Stimulated activated CD4-positive, alpha-beta T cell treated with anti-CD3 and anti-CD28 coated beads, Interleukin-1b, Interleukin-23, amount 100 ng/mL, for 1 hour (primary cell): ENCODE measurements around the gene DENND4C.
"Not testable (repeated sequence)": the region's sequence is repeated elsewhere in the genome, so short reads cannot be mapped to it uniquely, and the experiment has no call there.

Experiments
- DNase-seq, 2 donors: peaks; one replicate each; pipeline ENCODE4 v3.0.0-alpha.2; 2020; ENCODE audit warnings: low read depth in 2 of 2

DENND4C gene

DNA sequence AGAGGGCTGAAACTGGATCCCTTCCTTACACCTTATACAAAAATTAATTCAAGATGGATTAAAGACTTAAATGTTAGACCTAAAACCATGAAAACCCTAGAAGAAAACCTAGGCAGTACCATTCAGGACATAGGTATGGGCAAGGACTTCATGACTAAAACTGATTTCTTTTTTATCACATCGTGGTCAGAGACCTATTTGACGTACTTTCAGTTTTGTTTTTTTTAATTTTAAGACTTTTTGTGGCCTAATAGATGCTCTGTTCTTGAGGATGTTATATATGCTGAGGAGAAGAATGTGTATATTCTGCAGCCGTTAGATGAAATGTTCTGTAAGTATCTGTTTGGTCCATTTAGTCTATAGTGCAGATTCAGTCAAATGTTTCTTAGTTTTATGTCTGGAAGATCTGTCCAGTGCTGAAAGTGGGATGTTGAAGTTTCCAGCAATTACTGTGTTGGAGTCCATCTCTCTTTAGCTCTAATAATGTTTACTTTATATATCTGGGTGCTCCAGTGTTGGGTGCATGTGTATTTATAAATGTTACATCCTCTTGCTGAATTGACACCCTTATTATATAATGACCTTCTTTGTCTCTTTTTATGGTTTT lies 36.4 kb downstream of the DENND4C start:
- not testable (repeated sequence) for DNase-seq

DNA sequence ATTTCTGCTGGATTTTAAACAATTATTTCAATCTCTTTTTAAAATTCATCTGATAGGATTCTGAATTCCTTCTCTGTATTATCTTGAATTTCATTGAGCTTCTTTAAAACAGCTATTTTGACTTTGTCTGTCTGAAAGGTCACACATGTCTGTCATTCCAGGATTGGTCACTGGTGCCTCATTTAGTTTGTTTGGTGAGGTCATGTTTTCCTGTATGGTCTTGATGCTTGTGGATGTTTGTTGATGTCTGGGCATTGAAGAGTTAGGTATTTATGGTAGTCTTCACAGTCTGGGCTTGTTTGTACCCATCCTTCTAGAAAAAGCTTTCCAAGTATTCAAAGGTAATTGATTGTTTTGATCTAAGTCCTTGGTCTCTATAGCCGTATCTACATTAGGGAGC lies 39.1 kb downstream of the DENND4C start:
- DNase-seq, result no peak

DNA sequence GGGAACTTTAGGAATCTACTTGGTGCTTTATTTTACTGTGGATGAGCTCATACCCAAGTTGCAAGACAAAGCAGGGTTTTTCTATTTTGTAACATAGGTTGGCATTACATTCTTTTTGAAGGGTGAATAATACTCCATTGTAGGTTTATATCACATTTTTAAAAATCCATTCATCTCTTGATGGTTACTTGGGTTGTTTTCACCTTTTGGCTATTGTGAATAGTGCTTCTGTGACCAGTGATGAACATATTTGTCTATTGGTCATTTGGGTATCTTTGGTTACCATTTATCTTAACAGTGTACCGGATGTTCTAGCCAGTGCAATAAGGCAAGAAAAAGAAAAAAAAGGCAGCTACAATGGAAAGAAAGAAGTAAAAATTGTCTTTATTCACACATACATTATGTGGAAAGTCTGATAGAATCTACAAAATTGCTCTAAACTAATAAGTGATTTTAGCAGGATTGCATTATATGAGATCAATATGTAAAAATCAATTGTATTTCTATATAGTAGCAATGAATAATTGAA lies 40.0 kb downstream of the DENND4C start:
- no peak for DNase-seq

GRCh38 chr9:19271081-19271480 lies 40.6 kb downstream of the DENND4C start:
- DNase-seq, result no peak

DNA sequence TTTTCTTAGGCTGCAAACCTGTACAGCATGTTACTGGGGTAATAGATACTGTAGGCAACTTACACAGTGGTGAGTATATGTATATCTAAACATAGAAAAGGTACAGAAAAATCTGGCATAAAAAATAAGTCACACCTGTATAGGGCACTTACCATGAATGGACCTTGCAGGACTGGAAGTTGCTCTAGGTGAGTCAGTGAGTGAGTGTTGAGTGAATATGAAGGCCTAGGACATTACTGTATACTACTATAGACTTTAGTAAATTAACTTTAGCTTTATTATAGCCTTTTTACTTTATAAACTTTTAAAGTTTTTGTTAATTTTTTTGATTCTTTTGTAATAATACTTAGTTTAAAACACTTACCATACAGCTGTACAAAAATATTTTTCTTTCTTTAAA lies 51.3 kb downstream of the DENND4C start:
- no peak for DNase-seq

- no peak for DNase-seq
Measured at GRCh38 chr9:19283072-19283710, 52.7 kb downstream of the DENND4C start.

DNA sequence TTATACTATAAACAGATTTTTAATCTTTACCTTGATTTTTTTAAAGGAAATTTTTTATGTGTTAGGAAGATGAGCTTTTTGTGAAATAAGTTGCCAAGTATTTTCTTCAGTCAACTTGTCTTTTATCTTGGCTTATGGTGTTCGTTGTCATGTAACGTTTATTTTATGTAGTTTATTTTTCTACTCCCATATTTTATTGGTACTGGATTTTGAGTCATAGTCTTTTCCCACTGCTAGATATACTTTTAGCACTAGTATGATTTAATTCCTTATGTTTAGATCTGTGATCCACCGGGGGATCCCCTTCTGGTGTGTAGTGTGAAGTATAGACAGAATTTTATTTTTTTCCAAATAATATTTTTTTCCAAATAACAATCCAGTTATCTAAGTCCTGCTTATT lies 54.2 kb downstream of the DENND4C start:
- no peak for DNase-seq

DNA sequence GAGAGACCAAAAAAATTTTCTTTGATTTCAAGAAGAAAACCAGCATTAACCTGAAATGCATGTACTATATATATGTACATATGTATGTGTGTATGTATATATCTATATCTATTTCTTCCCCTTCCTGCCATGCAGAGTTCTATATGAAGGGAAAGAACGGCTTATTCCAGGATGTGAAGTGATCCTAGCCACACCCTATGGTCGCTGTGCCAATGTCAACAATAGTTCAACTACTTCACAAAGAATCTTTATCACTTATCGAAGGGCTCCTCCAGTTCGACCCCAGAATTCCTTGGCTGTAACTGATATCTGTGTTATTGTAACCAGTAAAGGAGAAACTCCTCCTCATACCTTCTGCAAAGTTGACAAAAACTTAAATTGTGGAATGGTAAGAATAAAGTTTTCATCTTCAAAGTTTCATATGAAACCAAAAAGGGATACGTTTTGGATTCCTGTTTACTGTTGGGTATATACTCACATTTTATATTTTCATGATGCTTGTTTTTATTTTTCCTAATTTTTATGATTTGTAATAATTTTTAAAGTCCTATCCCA lies 56.2 kb downstream of the DENND4C start:
- DNase-seq, result no peak

DNA sequence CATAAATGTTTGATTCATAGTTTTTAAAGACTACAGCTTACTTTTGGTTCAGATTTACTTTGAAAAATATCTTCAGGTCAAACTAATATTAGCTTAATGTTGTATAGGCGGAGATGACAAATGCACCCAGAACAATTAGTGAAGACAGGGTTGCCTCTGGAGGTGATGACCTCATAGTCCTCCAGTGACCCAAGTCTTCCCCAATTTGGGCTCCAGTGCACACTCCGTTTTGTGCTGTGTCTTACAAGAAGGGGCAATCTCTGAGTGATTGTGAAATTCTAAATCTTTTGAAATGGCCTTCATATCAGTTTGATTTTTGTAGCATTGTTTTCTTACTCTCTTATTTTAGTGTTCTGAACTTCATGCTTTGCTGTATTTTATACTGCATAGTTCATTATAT lies 57.6 kb downstream of the DENND4C start:
- DNase-seq, result no peak

DNA sequence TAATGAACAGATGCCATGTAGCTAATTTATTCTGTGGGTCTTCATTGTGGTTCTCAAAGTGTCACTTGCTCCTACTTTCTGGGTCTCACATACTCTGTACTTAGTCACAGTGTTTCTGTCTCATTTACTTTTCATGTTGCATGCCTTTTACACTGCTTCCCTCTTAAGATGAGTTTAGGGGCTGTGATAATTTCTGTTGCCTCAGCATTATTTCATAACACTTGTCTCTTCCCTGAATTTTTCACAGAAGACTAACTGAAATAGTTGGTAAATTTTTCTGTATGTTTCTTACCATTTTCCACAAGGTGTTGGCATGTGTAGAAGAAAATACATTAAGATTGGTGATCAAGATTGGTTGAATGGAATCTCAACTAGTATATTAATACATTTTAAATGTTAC lies 59.6 kb downstream of the DENND4C start:
- DNase-seq, result no peak

- DNase-seq, result no peak
Measured at GRCh38 chr9:19294219-19294618, 63.7 kb downstream of the DENND4C start.

GRCh38 chr9:19298436-19299000 lies 68.0 kb downstream of the DENND4C start:
- DNase-seq, result no peak

GRCh38 chr9:19303216-19303615 lies 72.7 kb downstream of the DENND4C start:
- no peak for DNase-seq

DNA sequence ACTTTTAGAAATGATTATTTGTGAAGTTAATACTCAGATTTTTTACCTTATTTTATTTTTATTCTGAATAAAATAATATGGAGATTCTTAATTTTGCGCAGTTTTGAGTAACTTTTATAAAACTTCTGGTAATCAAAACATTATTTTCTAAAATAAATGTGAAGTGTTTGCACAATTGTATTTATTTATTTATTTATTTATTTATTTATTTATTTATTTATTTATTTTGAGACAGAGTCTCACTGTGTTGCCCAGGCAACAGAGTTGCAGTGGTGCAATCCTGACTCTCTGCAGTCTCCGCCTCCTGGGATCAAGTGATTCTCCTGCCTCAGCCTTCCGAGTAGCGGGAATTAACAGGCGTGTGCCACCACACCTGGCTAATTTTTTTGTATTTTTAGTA lies 76.1 kb downstream of the DENND4C start:
- DNase-seq, result no peak

GRCh38 chr9:19310246-19310645 lies 79.8 kb downstream of the DENND4C start:
- no peak for DNase-seq

DNA sequence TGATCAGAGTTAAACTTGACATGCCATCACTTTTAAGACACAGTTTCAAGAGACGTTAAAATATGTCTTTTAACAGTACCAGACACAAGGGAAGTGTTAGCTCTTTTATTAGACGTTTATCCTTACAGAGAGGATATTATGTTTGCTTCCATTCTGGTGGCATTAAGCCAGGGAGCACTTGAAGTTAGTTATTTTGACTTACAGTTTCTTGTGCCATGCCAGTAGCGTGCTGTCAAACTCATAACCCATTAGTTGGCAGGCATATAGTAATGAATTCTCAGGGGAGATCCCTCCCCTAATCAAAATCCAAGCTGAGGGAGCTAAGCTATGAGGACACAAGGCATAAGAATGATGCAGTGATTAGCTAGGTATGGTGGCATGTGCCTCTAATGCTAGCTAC lies 83.1 kb downstream of the DENND4C start:
- no peak for DNase-seq

DNA sequence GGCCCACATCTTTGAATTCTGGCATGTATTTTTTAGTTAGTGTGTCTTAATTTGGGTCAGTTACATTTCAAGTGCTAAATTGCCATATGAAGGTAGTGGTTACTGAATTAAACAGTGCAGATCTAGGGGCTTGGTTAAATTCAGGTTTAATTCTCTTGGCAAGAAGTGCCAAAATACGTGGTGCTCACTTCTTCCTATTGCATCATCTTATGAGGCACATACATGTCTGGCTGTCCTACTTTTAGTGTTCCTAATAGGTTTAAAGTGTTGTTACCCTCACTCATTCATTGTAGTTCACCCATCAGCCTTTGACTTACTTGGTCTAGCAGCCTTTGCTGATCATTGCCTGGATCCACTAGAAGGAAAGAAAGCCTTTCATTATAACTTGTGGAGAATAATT lies 90.0 kb downstream of the DENND4C start:
- no peak for DNase-seq

- no peak for DNase-seq
Measured at GRCh38 chr9:19331877-19332276, 101.4 kb downstream of the DENND4C start.

GRCh38 chr9:19336166-19336565 lies 105.7 kb downstream of the DENND4C start:
- DNase-seq, result no peak

DNA sequence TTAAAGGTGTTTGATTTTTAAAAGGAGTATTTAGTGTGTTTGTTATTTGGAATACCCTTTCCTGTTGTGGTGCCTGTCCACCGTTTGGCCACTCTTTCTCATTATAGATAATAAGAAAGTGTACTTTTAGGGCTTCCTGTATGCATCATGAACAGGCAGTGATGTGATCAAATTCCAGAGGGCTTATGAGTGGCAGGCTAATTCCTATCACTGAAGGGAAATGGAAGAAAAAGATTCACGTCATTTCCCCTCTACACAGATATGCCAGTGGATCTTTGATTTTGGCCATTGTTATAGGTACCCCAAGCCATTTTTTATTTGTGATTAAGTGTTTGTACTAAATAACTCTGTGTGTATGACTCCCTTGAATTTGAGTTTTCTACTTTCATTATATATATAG lies 112.5 kb downstream of the DENND4C start:
- no peak for DNase-seq

DNA sequence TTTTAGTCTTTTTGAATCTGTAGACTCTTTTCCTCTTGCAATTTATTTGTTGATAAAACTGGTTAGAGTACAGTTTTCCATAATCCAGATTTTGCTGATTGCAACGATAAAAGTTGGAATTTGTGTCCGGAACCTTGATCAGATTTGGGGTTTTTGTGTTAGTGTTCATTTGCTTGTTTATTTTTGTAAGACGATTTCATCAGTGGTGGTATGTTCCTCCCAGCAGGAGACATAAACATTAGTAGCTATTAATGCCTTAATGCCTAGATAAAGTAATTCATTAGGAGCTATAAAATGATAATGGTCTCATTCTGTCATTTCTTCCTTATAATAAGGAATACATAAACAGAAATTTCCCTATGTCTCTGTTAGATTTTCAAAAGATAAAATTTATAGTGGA lies 128.2 kb downstream of the DENND4C start:
- no peak for DNase-seq

- no peak for DNase-seq
Measured at GRCh38 chr9:19369107-19369506, 138.6 kb downstream of the DENND4C start.

GRCh38 chr9:19371942-19372341 lies 141.4 kb downstream of the DENND4C start:
- no peak for DNase-seq
